ENCODE data around the gene CLDN17. TPM values are rescaled to one million over a fixed set of nuclear protein-coding genes. Genes with fewer than 3 reads are reported as not detected.

Gene CLDN17
- polyA plus RNA-seq, 1 donor (not counting 4 experiments of a cell fraction or from before 2014, with no cell fraction given) = 0.28 TPM

- H2AFZ ChIP-seq (ENCODE audit: control insufficient read depth, low read length) = no peak overlapping the region
- H3K9me3 ChIP-seq (ENCODE audit: control insufficient read depth, low read depth, low read length) = no peaks in the 10 kb centered on the region
- DNase-seq (ENCODE audit: low read depth, low spot score) = no peak
- dilution Hi-C loops (cut with MboI; ENCODE audit: extremely low pct_ligation_motif_present, low sequenced_read_pairs) = no loop called here
- H3K27me3 ChIP-seq (ENCODE audit: control insufficient read depth, extremely low read depth, insufficient read depth, low read length) = no peaks in the 10 kb centered on the region
- H3K4me2 ChIP-seq (ENCODE audit: control insufficient read depth, extremely low read depth, insufficient read depth, low read depth, low read length) = no peak overlapping the region
- FAIRE-seq = no peak
- TF ChIP-seq, protein P1, sequence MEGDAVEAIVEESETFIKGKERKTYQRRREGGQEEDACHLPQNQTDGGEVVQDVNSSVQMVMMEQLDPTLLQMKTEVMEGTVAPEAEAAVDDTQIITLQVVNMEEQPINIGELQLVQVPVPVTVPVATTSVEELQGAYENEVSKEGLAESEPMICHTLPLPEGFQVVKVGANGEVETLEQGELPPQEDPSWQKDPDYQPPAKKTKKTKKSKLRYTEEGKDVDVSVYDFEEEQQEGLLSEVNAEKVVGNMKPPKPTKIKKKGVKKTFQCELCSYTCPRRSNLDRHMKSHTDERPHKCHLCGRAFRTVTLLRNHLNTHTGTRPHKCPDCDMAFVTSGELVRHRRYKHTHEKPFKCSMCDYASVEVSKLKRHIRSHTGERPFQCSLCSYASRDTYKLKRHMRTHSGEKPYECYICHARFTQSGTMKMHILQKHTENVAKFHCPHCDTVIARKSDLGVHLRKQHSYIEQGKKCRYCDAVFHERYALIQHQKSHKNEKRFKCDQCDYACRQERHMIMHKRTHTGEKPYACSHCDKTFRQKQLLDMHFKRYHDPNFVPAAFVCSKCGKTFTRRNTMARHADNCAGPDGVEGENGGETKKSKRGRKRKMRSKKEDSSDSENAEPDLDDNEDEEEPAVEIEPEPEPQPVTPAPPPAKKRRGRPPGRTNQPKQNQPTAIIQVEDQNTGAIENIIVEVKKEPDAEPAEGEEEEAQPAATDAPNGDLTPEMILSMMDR (optimal IDR thresholded peaks at IDR 0.05 in 1 of 3, IDR thresholded peaks at IDR 0.05 in 1 of 3, conservative IDR thresholded peaks at IDR 0.05 in 1 of 3; ENCODE audit: extremely low read depth in 1 of 3, insufficient read depth in 2 of 3, low read length in 3 of 3) = no peak
- TF ChIP-seq EZH2 (IDR thresholded peaks at IDR 0.05; ENCODE audit: low read length) = no peak
- no peaks in the 10 kb centered on the region for H3K36me3 ChIP-seq (ENCODE audit: control insufficient read depth in 2 of 2, extremely low read depth in 1 of 2, insufficient read depth in 2 of 2, low read length in 2 of 2)
- no peaks in the 10 kb centered on the region for H3K9me1 ChIP-seq (ENCODE audit: control insufficient read depth, extremely low read depth, insufficient read depth, low read length)
- no peak overlapping the region for H3K4me3 ChIP-seq (ENCODE audit: control insufficient read depth in 2 of 3, extremely low read depth in 1 of 3, insufficient read depth in 2 of 3, low read depth in 1 of 3, low read length in 3 of 3)
- H4K20me1 ChIP-seq (ENCODE audit: control insufficient read depth, extremely low read depth, insufficient read depth, low read length) = no peaks in the 10 kb centered on the region
- no peak overlapping the region for H3K27ac ChIP-seq (ENCODE audit: control insufficient read depth, insufficient read depth, low read length)
- no peaks in the 10 kb centered on the region for H3K79me2 ChIP-seq (ENCODE audit: control insufficient read depth, insufficient read depth, low read length)
- no peak overlapping the region for H3K9ac ChIP-seq (ENCODE audit: control insufficient read depth, extremely low read depth, insufficient read depth, low read length)
- no peaks in the 10 kb centered on the region for H3K4me1 ChIP-seq (ENCODE audit: control insufficient read depth, extremely low read depth, insufficient read depth, low read length)
These were observed 23.2 kb upstream of the CLDN17 start for GRCh38 chr21:30189773-30190172.

DNA sequence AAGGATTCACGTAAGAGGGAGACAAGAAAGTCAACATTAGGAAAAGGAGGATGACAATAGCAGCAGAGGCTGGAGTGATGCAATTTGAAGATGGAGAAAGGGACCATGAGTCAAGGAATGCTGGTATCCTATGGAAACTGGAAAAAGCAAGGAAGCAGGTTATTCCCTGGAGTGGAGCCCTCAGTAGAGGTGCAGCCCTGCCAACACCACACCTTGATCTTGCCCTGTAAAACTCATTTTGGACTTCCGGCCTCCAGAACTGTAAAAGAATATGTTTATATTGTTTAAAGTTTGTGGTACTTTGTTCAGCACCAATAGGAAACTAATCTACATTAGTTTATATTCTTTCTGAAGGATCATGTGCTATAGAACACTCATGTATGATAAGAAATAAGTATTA lies 19.6 kb upstream of the CLDN17 start:
- no peaks in the 10 kb centered on the region for H3K36me3 ChIP-seq (ENCODE audit: control insufficient read depth in 2 of 2, extremely low read depth in 1 of 2, insufficient read depth in 2 of 2, low read length in 2 of 2)
- no peak overlapping the region for H3K9ac ChIP-seq (ENCODE audit: control insufficient read depth, extremely low read depth, insufficient read depth, low read length)
- no peak overlapping the region for H3K4me2 ChIP-seq (ENCODE audit: control insufficient read depth, extremely low read depth, insufficient read depth, low read depth, low read length)
- H3K9me3 ChIP-seq (ENCODE audit: control insufficient read depth, low read depth, low read length) = no peaks in the 10 kb centered on the region
- H3K4me1 ChIP-seq (ENCODE audit: control insufficient read depth, extremely low read depth, insufficient read depth, low read length) = no peaks in the 10 kb centered on the region
- TF ChIP-seq EZH2 (IDR thresholded peaks at IDR 0.05; ENCODE audit: low read length) = no peak
- TF ChIP-seq, protein P1 (optimal IDR thresholded peaks at IDR 0.05 in 1 of 3, IDR thresholded peaks at IDR 0.05 in 1 of 3, conservative IDR thresholded peaks at IDR 0.05 in 1 of 3; ENCODE audit: extremely low read depth in 1 of 3, insufficient read depth in 2 of 3, low read length in 3 of 3) = no peak
- H3K9me1 ChIP-seq (ENCODE audit: control insufficient read depth, extremely low read depth, insufficient read depth, low read length) = no peaks in the 10 kb centered on the region
- FAIRE-seq (no peak), DNase-seq (ENCODE audit: low read depth, low spot score) (no peak)
- dilution Hi-C loops (cut with MboI; ENCODE audit: extremely low pct_ligation_motif_present, low sequenced_read_pairs) = no loop called here
- no peak overlapping the region for H3K4me3 ChIP-seq (ENCODE audit: control insufficient read depth in 2 of 3, extremely low read depth in 1 of 3, insufficient read depth in 2 of 3, low read depth in 1 of 3, low read length in 3 of 3)
- H3K27me3 ChIP-seq (ENCODE audit: control insufficient read depth, extremely low read depth, insufficient read depth, low read length) = no peaks in the 10 kb centered on the region
- H4K20me1 ChIP-seq (ENCODE audit: control insufficient read depth, extremely low read depth, insufficient read depth, low read length) = no peaks in the 10 kb centered on the region
- no peak overlapping the region for H2AFZ ChIP-seq (ENCODE audit: control insufficient read depth, low read length)
- no peak overlapping the region for H3K27ac ChIP-seq (ENCODE audit: control insufficient read depth, insufficient read depth, low read length)
- H3K79me2 ChIP-seq (ENCODE audit: control insufficient read depth, insufficient read depth, low read length) = no peaks in the 10 kb centered on the region

All from keratinocyte (primary cell).